Measurements from ENCODE around the gene RBMS2. TPM values are rescaled to one million over a fixed set of nuclear protein-coding genes. Genes with fewer than 3 reads are reported as not detected.
"Not testable (repeated sequence)": the region's sequence is repeated elsewhere in the genome, so short reads cannot be mapped to it uniquely, and the experiment has no call there.

RBMS2 gene
- polyA plus RNA-seq, 3 donors: 36.9 to 47.4 (median 41.8) TPM

DNA sequence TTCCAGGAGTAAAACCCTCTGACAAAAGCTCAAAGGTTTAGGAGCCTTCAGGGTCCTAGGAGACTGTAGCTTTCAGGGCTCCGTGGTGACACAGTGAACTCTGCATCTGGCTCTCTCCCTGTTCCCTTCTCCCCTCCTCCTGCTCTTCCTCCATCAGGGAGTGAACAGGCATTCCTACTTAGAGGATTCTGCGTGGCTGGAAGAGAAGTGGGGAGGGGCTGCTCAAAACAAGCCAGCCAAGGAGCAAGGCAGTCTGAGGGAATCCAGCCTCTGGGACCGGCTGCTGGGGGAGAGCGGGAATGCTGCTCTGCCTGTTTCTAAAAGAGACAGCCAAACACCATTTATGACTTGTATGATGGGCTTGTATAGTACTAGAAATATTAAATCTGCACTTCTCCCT lies 49.5 kb downstream of the RBMS2 start:
- peak; percentile 56 for DNase-seq

DNA sequence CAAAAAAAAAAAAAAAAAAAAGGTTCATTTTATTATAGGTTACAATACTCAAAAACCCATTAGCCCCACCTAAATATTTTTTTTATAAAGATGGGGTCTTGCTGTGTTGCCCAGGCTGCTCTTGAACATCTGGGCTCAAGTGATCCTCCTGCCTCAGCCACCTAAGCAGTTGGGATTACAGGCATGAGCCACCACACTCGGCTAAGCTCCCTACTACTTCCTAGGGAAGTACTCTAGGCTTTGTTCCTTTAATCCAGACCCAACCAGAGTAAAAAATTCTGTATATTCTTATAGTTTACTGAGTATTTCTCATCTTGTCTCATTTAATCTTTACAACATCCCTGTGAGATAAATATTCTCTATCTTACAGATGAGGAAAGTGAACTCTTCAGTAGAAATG lies 50.7 kb downstream of the RBMS2 start:
- no peak for DNase-seq

DNA sequence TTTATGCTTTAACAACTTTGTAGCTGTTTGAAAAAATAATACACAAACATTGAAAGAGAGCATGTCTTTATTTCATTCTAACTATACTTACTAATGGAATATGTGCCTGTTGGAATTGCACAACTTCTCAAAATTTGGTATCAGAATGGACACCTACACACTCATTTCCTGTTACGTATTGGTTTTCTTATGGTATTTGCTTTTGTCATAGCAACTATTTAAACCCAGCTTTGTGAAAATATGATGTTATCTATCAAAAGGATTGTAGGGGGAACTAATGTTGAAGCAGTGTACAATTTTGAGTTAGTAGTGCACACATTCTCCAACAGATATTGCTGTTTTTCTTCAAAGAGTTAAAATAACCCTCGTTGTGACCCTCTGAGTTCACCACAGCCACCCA lies 52.6 kb downstream of the RBMS2 start:
- no peak for DNase-seq

DNA sequence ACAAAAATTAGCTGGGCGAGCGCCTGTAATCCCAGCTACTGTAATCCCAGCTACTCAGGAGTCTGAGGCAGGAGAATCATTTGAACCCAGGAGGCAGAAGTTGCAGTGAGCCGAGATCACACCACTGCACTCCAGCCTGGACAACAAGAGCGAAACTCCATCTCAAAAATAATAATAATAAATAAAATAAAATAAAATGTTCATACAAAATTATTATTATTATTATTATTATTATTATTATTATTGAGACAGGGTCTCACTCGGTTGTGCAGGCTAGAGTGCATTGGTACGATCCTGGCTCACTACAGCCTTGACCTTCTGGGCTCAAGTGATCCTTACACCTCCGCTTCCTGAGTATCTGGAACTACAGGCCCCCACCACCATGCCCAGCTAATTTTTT lies 55.6 kb downstream of the RBMS2 start:
- DNase-seq: not testable (repeated sequence)

DNA sequence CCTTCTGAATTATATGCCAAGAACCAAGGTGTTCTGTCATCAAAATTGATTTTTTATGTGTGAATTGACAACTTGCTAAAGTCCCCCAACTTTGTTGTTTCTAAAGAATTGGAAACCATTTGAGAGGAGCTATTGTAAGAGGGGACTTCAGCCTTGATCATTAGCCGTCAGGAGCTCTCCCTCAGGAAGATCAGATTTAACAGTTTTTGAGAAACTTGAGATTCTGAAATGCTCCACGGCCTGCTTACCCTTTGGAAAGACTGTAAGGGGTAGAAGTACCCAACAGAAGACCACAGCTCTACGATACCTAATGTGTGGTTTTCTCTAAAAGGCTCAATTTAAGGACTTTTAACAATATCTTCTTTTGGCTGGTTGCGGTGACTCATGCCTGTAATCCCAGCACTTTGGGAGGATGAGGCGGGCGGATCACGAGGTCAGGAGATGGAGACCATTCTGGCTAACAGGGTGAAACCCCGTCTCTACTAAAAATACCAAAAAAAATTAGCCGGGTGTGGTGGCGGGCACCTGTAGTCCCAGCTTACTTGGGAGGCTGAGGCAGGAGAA lies 57.4 kb downstream of the RBMS2 start:
- DNase-seq: no peak

DNA sequence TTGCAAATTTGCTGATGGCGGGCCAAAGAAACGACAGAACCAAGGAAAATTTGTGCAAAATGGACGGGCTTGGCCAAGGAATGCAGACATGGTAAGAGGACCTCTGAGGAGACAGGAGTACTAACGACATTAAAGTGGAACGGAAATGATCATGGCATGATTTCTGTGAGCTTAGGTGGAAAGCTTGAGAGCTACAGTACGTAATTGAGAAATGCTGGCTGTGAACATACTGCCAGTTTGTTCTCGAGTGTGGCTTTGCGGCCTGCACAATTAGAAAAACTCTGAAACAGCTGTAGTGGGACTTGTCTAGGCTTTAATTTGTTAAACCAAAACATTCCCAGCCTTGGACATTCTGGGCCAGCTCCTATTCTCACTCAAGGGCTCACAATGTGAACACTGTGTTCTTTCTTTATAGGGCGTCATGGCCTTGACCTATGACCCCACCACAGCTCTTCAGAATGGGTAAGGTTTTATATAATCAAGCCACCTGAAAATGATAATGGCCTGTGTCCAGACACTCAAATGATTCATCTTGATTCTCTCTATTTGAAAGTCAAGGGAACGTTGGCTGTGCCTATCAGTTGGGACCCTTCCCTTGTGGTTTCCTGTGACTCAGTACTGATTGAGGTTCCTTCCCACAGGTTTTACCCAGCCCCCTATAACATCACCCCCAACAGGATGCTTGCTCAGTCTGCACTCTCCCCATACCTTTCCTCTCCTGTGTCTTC lies 60.0 kb downstream of the RBMS2 start:
- no peak for DNase-seq

DNA sequence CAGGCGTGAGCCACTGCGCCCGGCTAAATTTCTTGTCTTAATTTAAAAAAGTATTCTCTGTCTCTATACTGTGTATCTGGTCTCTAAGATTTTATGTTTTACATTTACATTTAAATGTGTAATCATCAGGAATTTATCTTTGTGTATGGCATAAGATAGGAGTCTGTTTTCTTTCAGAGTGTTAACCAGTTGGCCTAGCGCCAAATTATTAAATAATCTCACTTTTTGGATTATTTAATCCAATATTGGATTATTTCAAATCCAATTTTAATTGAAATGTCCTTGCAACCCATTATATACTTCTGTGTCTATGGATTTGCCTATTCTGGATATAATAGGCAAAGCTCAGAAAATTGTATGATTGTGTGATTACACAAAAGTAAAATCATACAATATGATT lies 63.5 kb downstream of the RBMS2 start:
- no peak for DNase-seq

DNA sequence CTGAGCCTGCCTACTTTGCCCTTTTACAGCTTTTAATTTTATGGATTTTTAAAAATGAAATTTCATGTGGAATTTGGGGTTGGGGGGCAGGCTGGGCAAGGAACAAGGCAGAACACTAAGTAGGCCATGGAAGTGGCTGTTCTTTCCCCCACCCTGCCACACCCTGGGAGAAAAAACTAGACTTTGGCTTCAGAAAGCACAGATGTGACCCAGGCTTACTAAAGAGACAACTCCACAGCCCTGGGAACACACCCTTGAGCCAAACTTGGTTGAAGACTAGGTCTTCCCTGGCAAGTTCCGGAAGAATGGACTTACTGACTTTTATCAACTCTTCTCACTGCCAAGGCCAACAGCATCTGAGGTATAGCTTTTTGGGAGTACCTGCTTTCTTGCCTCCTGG lies 68.2 kb downstream of the RBMS2 start:
- DNase-seq: no peak

DNA sequence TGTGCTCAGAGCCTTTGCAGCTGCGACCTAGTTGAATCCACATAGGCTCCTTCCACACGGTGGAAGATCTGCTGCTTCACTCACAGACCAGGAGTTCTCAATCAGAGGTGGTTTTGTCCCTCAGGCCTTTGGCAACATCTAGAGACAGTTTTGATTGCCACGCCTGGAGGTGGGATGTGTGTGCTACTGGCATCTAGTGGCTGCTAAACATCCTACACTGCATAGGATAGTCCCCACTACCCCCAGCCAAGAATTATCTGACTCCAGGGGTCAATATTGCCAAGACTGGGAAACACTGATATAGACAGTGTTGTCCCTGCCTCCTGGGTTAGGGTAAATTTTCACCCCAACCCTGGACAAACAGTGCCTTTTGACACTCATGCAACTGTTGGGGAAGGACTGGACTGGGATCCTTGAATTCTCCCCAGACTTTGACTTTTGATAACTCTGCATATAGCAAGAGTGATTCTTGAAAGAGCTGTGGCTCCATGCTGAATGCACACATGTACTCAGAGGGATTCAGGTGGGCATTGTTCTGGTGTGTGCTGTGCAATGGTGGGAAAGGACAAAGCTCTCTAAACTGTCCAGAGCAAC lies 68.7 kb downstream of the RBMS2 start:
- no peak for DNase-seq

DNA sequence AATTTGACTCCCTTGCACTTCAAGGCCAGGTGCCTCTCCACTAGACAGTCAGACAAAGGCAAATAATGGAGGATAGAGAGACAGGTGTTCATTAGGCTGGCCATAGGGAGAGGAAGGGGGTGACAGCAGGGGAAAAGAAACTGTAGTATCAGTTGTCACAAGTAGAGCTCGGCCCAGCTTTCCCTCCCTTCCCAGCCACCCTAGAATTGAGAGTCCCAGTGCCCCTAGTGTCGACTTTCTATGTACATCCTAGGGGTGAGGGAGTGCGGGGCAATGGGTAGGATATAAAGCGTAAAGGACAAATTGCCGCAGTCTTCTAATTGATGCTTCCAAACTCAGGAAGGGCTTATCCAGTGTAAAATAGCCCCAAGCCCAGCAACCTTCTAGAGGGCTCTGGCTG lies 69.5 kb downstream of the RBMS2 start:
- DNase-seq: no peak

DNA sequence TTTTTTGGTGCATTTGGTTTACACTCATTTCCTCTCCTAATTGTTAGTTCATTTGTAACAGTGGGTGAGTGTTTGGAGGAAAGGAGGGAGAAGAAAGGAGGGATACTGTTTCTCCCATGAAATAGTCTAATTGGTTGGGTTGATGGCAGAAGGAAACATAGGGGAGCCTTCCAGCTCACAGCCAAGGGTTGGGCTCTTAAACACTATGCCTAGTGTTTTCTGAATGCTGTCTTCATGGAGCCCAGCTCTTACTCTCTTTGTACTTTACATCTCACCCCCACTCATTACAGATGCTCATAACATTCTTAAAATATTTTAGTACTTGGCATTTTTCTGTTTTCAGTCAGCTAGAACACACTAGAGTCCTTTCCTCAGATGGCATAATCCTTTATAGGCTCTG lies 70.3 kb downstream of the RBMS2 start:
- DNase-seq: no peak

DNA sequence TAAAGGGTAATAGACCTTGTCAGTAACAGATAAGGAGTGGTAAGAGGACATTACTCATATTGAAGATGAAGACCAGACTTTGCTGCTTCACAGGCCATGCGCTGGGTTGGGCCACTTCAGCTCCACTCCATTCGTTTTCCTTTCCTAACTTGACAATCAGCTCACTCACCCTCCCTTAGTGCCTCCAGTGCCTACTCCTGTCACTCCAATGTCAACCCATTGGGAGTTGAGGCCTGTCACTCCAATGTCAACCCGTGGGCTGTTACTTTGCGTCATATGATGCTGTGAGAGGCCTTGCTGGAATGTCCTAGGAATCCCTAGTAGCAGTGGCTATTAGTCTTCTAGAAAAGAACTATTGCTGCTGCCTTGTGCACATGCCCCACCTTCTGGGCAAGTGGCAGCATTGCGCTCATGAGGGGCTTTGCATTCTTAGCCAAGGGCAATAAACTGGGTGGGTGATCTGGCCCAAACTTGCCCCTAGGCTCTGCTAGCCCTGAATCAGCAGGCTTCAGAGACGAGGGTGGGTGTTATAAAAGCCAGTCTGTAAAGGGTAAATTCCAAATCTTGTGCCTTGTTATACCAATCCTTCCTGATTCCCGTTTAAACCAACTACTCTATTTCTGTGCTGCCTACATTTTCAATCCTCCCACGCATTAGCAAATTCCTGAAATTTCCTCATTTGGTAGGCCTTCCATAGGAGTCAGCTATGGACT lies 72.4 kb downstream of the RBMS2 start:
- DNase-seq: peak; percentile 65

DNA sequence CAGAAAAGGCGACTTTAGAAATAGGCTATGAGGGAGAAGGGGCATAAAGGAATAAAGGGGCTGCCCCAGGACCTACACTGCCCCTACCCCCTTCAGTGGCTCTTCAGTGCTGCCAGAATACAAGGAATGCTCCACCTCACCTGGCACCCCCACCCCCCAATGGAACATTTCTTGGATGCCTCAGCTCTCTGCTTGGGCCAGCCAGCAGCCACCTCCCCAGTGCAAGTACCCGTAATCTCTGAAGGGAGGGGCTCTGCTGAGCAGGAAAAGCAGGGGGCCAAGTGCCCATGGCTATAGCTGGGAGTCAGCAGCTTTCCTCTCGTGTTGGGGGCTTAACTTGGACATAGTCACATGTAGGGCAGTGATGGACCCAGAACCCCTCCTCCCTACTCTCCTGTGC lies 75.2 kb downstream of the RBMS2 start:
- DNase-seq: no peak

DNA sequence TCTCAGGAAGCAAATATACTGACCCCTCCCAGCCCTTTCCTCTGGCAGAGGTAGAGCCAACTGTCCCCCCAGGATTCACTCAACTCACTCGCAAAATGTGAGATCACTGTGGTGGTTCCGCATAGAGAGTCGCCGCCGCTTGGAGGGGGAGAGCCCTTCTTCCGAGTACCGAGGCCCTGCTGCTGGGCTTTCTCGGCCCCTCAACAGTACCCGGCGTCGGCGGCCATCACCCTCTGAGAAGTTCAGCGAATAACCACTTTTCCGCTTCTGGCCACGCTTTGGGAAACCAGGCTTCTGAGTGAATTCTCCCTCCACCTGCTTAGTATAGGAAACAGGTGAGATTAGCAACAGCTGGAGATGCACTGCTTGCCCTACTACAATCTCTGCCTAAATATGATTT lies 77.4 kb downstream of the RBMS2 start:
- no peak for DNase-seq

DNA sequence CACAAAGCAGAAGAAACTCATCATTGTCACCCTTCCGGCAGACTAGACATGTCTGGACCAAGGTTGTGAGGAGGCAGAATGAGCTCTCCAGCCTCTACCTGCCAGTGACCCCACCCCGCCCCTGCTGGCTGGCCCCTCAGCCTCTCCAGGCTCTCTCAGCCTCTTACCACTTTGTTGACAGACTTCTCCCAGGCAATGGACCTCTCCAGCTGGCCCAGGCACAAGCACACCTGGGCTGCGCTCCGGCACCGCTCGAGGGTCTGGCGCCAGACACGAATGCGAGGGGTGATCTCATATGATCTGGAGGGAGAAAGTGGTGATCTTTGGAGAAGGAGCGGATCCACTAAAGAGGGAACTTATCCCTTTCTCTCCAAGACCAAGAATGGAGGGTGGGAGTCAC lies 78.2 kb downstream of the RBMS2 start:
- no peak for DNase-seq

DNA sequence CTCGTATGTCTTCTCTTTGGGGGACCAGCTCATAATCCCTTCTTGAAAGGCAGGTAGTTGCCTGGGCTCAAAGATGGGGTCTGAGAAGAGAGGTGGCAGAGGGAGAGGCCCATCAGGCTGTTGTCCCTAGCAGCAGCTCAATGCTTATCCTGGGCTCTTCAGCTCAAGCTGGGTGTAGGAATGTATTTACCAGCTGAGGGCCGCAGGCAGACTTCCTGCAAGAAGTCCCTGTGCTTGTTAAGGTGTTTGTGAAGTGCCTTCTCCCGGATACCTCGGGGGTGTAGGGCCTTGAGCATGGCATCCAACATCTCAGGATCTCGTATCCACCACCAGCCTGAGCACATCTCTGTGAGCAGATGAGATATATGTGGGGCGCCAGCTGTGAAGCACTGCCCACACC lies 79.1 kb downstream of the RBMS2 start:
- no peak for DNase-seq

DNA sequence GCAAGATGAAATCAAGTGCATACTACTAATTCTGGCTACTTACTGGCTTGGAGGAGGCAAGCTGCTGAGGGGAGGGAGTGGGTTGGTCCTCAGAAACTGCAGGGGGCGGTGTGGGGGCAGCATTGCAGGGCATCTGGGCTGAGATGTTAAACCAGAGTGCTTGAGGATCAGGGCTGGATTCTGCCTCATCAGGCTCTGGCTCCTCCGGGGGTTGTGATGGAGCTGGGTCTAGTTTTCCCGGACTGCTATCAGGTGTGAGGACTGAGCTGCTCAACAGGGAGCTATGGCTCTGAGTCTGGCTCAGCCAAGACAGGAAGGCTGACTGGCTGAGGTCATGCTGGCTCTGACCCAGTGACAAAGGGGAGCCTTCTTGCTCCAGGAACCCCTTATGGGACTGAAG lies 79.9 kb downstream of the RBMS2 start:
- no peak for DNase-seq

DNA sequence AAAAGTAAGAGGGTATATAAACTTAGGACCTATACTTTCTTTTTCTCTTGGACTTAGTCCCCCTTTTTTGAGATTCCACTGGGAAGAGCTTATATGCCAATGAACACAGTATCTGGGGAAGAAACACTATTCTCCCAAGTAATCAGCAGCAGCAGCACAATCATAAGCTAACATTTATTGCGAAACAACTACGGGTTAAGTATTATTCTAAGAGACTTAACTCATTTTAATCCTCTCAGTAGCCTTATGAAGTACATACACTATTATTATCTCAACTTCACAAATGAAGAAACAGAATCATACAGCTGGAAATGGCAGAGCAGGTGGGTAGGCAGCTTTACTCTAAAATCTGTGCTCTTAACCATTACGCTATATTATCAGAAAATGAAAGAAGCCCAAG lies 80.6 kb downstream of the RBMS2 start:
- no peak for DNase-seq

DNA sequence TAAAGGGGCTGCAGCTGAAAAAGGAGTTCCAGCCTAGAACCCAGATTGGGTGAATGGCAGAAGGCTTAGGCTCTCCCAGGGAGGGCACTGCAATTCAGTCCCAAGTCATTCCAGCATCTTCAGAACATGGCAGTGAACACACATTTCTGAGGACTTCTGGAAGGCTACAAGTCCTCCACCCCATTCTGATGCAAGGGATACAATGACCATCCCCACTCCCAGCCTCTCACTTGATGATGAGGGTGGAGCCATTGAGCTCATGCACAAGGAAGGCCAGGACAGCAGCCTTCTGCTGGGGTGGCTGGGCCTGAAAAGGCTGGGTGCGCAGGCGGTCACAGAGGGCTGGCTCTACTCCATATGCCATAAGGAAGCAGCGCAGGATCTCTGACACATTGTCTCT lies 82.7 kb downstream of the RBMS2 start:
- no peak for DNase-seq

DNA sequence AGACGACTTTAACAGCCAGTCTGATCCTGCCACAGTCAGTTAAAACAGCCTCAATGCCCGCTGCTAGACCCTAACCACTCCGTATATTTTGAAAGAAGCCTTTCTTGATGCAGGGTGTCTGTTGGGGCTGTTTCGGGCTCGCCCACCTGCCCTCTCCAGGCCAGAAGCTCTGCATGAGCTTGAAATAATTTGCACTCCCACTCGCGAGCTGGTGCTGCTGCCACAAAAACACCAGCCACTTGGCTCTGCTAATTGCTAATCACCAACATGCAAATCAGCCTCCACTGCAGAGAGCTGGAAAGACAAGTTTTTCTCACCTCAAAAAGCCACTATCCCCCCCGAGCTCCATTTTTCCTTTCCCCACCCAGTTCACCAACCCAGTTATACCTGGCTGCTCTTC lies 93.0 kb downstream of the RBMS2 start:
- DNase-seq: no peak

DNA sequence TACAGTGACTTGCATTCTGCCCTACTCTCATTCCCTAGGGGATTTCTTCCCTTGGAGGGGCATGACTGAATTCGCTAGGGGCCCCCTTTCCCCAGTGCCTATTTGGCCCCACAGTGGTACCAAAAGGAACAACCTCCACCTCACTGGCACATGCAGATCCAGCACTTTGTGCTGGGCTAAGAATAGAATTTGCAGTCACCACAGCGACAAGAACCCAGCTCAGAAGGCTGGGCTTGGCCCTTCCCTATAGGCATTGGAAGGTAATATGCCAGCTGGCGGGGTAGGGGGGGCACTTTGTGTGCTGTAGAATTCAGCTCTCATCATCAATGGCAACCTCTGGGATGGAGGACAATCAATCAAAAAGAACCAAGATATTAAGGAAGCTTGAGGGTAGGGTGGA lies 94.6 kb downstream of the RBMS2 start:
- DNase-seq: no peak

DNA sequence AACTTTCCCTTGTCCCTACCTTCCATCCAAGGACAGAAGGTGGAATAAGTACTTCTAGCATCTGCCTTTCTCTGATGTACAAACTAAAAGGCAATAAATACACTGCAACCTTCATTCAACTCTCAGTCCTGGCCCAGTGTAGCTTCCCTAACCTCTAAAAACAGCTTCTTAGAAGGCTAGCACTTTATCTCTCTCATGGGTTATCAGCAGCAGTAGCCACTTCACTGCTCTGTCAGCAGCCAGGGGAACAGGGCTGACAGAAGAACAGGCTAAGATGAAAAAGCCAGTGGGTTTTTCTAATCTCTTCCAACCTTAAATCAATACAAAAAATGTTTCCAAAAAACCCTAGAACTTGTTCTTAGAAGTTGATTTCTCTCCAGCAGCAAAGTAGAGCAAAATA lies 95.3 kb downstream of the RBMS2 start:
- DNase-seq: no peak

DNA sequence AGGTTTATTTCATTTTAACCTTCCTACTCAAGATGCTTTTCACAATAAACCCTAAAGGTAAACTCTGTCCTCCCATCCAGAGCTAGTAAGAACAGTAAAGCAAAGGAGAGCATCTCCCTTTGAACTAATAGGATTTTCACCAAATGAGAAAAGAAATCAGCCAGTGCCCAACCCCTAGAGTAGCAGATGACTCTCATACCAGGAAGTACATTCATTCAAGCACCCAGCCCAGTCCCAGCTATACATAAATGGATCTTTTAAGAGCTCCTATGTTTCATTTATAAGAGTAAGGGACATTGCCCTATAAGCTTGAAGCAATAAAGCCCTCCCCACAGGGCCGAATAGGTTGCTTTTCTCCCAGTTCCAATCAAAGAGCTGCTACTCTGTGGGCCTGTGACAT lies 100.9 kb downstream of the RBMS2 start:
- DNase-seq: no peak
